ENCODE results near the gene PHLDA1. TPM values are rescaled to one million over a fixed set of nuclear protein-coding genes. Genes with fewer than 3 reads are reported as not detected.

Gene PHLDA1
- total and polyA plus RNA-seq, 10 of the 15 experiments (the other 5 are each of a cell fraction or from before 2014, with no cell fraction given) = 0.66 to 14.2 (median 1.3) TPM

- Histone ChIP-seq H3K79me2 (ENCODE audit: control insufficient read depth, insufficient read depth, low read length) (no peaks in the 10 kb centered on the region), H3K4me3 (no peak overlapping the region), H3K4me1 (ENCODE audit: control insufficient read depth, insufficient read depth, low read length) (no peaks in the 10 kb centered on the region), H3K9me3 (replicated peaks; ENCODE audit: control insufficient read depth, insufficient read depth, low read length) (no peaks in the 10 kb centered on the region; the same call in 2 of the 3 replicates), H4K20me1 (ENCODE audit: control insufficient read depth, insufficient read depth) (no peaks in the 10 kb centered on the region), H3K27ac (ENCODE audit: control insufficient read depth, insufficient read depth) (no peak overlapping the region), H3K27me3 (replicated peaks in 1 of 2; ENCODE audit: control insufficient read depth in 2 of 2, insufficient read depth in 2 of 2, low read length in 1 of 2) (no peaks in the 10 kb centered on the region), H2AFZ (ENCODE audit: control insufficient read depth, low read depth, low read length) (no peak overlapping the region), H3K36me3 (ENCODE audit: control insufficient read depth in 2 of 2, insufficient read depth in 2 of 2, low read length in 1 of 2) (no peaks in the 10 kb centered on the region), H3K4me2 (ENCODE audit: control insufficient read depth, insufficient read depth) (no peak overlapping the region), H3K9ac (ENCODE audit: control insufficient read depth, insufficient read depth, low read length) (no peak overlapping the region)
- ATAC-seq (no peak), DNase-seq (ENCODE audit: low read depth, low spot score) (no peak), FAIRE-seq (no peak)
- no TSS peak for BruUV-seq (replicated peaks)
- RAD21 ChIA-PET (ENCODE audit: unreplicated experiment) = no interaction called here
- SMC1A ChIA-PET (ENCODE audit: uncharacterized antibody, unreplicated experiment) = no interaction called here
- CTCF ChIA-PET = no interaction called here
- POLR2A ChIA-PET = interaction anchor here (0.7 kb wide), 1 partner anchor 377 kb away, joined by 3 read pairs; no protein-coding TSS in a partner anchor
- 54% methylated on average over 8 of the region's 8 CpGs for WGBS (ENCODE audit: insufficient coverage, insufficient replicate concordance, low lambda C conversion rate, missing lambda C conversion rate)
- no peak for TF ChIP-seq TARDBP (IDR thresholded peaks at IDR 0.05; ENCODE audit: borderline replicate concordance)
- in situ Hi-C loops (cut with MboI) = no loop called here
- intact Hi-C loops (cut with micrococcal nuclease; ENCODE audit: unreplicated experiment) = no loop called here
These were observed 23.9 kb downstream of the PHLDA1 start for GRCh38 chr12:76007640-76008039.

DNA sequence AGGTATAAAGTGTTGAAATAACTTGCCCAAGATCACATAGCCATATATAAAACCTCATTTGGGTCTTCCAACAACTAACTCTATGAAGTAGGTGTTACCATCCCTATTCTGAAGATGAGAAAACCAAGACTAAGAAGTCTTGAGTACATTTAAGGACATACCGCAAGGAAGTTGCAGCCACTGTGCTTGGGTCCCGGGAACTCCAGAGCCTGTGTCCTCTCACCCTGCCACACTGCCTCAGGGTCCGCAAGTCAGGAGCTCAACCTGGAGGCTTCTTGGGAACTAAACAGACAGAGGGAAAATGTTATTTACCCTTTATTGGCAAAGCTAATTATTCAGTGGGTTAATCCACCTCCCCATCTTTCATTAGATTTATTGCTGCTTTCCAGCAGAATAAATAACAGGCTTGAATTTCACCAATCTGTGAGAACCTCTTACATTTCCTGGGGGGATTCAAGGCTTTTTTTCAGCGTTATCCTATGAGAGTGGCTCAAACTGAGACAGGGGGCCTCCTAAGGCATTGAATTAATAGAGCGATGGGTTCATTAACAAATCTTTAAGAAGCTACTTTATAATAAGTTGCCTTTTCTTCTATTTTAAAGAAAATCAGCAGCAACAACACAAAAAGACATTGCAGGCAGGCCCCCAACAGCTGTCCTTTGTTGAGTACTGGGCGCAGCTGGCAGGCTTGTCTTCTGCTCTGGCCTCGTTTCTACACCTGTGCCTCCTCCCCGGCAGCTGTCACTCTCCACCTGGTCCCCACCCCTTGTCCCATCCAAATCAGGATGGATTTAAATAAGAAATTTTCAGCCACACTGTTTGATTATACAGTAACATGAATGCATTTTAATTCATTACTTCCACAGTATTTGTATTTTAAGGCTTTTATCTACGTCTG, 25.3 kb downstream of the PHLDA1 start:
- H3K27ac ChIP-seq (ENCODE audit: control insufficient read depth, insufficient read depth) = no peak overlapping the region
- CTCF ChIA-PET = no interaction called here
- DNase-seq (ENCODE audit: low read depth, low spot score) = no peak
- TF ChIP-seq CEBPB (IDR thresholded peaks at IDR 0.05; ENCODE audit: borderline replicate concordance in 1 of 2, low read depth in 2 of 2, low read length in 2 of 2) = no peak
- no peak for TF ChIP-seq STAT1 (conservative IDR thresholded peaks at IDR 0.05)
- no peak for TF ChIP-seq EZH2 (IDR thresholded peaks at IDR 0.05; ENCODE audit: borderline replicate concordance, control insufficient read depth, low read depth, low read length)
- TF ChIP-seq HCFC1 (IDR thresholded peaks at IDR 0.05; ENCODE audit: low read length) = no peak
- TF ChIP-seq RCOR1 (conservative IDR thresholded peaks at IDR 0.05; ENCODE audit: low read depth, low read length) = no peak
- TF ChIP-seq MYC (IDR thresholded peaks at IDR 0.05; ENCODE audit: insufficient read depth, insufficient read length, insufficient replicate concordance, low read length, severe bottlenecking) = no peak
- TF ChIP-seq, protein P1, sequence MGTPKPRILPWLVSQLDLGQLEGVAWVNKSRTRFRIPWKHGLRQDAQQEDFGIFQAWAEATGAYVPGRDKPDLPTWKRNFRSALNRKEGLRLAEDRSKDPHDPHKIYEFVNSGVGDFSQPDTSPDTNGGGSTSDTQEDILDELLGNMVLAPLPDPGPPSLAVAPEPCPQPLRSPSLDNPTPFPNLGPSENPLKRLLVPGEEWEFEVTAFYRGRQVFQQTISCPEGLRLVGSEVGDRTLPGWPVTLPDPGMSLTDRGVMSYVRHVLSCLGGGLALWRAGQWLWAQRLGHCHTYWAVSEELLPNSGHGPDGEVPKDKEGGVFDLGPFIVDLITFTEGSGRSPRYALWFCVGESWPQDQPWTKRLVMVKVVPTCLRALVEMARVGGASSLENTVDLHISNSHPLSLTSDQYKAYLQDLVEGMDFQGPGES (IDR thresholded peaks at IDR 0.05) = no peak
- TF ChIP-seq PML (IDR thresholded peaks at IDR 0.05; ENCODE audit: low read length) = no peak
- no peak for TF ChIP-seq ATF2 (IDR thresholded peaks at IDR 0.05; ENCODE audit: low read length)
- no peak for TF ChIP-seq ASH2L (IDR thresholded peaks at IDR 0.05; ENCODE audit: borderline replicate concordance, low read depth)
- TF ChIP-seq KDM1A (IDR thresholded peaks at IDR 0.05; ENCODE audit: borderline replicate concordance) = no peak
- TF ChIP-seq POLR2AphosphoS5 (IDR thresholded peaks at IDR 0.05; ENCODE audit: low read length) = no peak

More for the DNA sequence above, 25.3 kb downstream of the PHLDA1 start:
- BruUV-seq (replicated peaks) = no TSS peak
- in situ Hi-C loops (cut with MboI) = no loop called here
- Histone ChIP-seq H3K27me3 (replicated peaks in 1 of 2; ENCODE audit: control insufficient read depth in 2 of 2, insufficient read depth in 2 of 2, low read length in 1 of 2) (no peaks in the 10 kb centered on the region), H3K36me3 (ENCODE audit: control insufficient read depth in 2 of 2, insufficient read depth in 2 of 2, low read length in 1 of 2) (no peaks in the 10 kb centered on the region), H3K79me2 (ENCODE audit: control insufficient read depth, insufficient read depth, low read length) (no peaks in the 10 kb centered on the region), H2AFZ (ENCODE audit: control insufficient read depth, low read depth, low read length) (no peak overlapping the region), H3K9me3 (replicated peaks; ENCODE audit: control insufficient read depth, insufficient read depth, low read length) (no peaks in the 10 kb centered on the region; the same call in 2 of the 3 replicates), H3K4me3 (no peak overlapping the region), H3K4me2 (ENCODE audit: control insufficient read depth, insufficient read depth) (no peak overlapping the region), H3K9ac (ENCODE audit: control insufficient read depth, insufficient read depth, low read length) (no peak overlapping the region), H4K20me1 (ENCODE audit: control insufficient read depth, insufficient read depth) (no peaks in the 10 kb centered on the region), H3K4me1 (ENCODE audit: control insufficient read depth, insufficient read depth, low read length) (no peaks in the 10 kb centered on the region)
- intact Hi-C loops (cut with micrococcal nuclease; ENCODE audit: unreplicated experiment) = no loop called here
- RAD21 ChIA-PET (ENCODE audit: unreplicated experiment) = no interaction called here
- 72% methylated on average over 9 of the region's 9 CpGs for WGBS (ENCODE audit: insufficient coverage, insufficient replicate concordance, low lambda C conversion rate, missing lambda C conversion rate)
- FAIRE-seq = no peak
- POLR2A ChIA-PET = no interaction called here
- SMC1A ChIA-PET (ENCODE audit: uncharacterized antibody, unreplicated experiment) = interaction anchor here (0.8 kb wide), 2 partner anchors 31 to 46 kb away, joined by 3 to 6 read pairs; no protein-coding TSS in a partner anchor
- no peak for ATAC-seq
